IMR-90 (cell line): Measurements from ENCODE around the gene AGO1. TPM values are rescaled to one million over a fixed set of nuclear protein-coding genes. Genes with fewer than 3 reads are reported as not detected.

Experiments used
- ATAC-seq: fragments of 200-7000 bp; cut with Tn5 transposase; 2 replicates; pipeline ENCODE4 v1.9.1; 2020; ENCODE audit warnings: low read depth, mild to moderate bottlenecking, moderate library complexity
- BruUV-seq: library from RNA; stranded (reverse); fragments of 400-500 nt; replicated peaks from 2 replicates; lab custom pipeline; 2021; lab: Mats Ljungman, UMichigan
- CTCF ChIA-PET: fragments of 300-600 bp; formaldehyde crosslinking; extraction: SDS; loops from one replicate; lab custom pipeline; 2021; ENCODE audit warnings: antibody characterized with exemption; lab: Yijun Ruan, JAX
- POLR2A ChIA-PET: fragments of 300-600 bp; sonication (Branson Sonifier 250); formaldehyde crosslinking; loops from one replicate; lab custom pipeline; 2022; ENCODE audit warnings: antibody characterized with exemption; ENCODE audit not compliant: unreplicated experiment; lab: Charles Lee
- DNase-seq: peaks from one replicate; pipeline ENCODE4 v3.0.0; 2013
- H2AFZ ChIP-seq: replicated peaks from 2 replicates; pipeline ENCODE3; 2013; ENCODE audit warnings: low read length, mild to moderate bottlenecking; ENCODE audit not compliant: poor library complexity
- H2AK5ac ChIP-seq: 2 replicates; pipeline ENCODE4 v1.6.1; 2013; ENCODE audit warnings: low read depth, low read length, inconsistent platforms
- H2AK9ac ChIP-seq: replicated peaks from 2 replicates; pipeline ENCODE3; 2013; ENCODE audit warnings: mild to moderate bottlenecking, low read depth, low read length, moderate library complexity; ENCODE audit not compliant: poor library complexity
- H2BK120ac ChIP-seq: 2 replicates; pipeline ENCODE4 v1.6.1; 2013; ENCODE audit warnings: low read depth, low read length, inconsistent platforms
- H2BK15ac ChIP-seq: 3 replicates; pipeline ENCODE4 v1.6.1; 2013; ENCODE audit warnings: low read depth, low read length, inconsistent platforms
- H2BK20ac ChIP-seq: 2 replicates; pipeline ENCODE4 v1.6.1; 2013; ENCODE audit warnings: low read depth, mild to moderate bottlenecking, inconsistent platforms, low read length, moderate library complexity
- H2BK5ac ChIP-seq: 2 replicates; pipeline ENCODE4 v1.6.1; 2013; ENCODE audit warnings: mild to moderate bottlenecking, low read depth, low read length, inconsistent platforms; ENCODE audit not compliant: poor library complexity, severe bottlenecking
- H3K14ac ChIP-seq: replicated peaks from 2 replicates; pipeline ENCODE4 v1.6.1; 2013; ENCODE audit warnings: low read depth, low read length, inconsistent platforms
- H3K18ac ChIP-seq: 2 replicates; pipeline ENCODE4 v1.6.1; 2013; ENCODE audit warnings: low read depth, low read length, control low read depth
- H3K23ac ChIP-seq: 2 replicates; pipeline ENCODE4 v1.6.1; 2013; ENCODE audit warnings: low read depth, low read length, inconsistent platforms
- H3K27ac ChIP-seq: 2 replicates; pipeline ENCODE4 v1.5.1; 2013; ENCODE audit warnings: mild to moderate bottlenecking, control low read depth, low read length; ENCODE audit not compliant: insufficient read depth
- H3K27me3 ChIP-seq: 2 replicates; pipeline ENCODE4 v1.6.1; 2013; ENCODE audit warnings: low read length; ENCODE audit not compliant: control insufficient read depth, insufficient read depth
- H3K36me3 ChIP-seq: 2 replicates; pipeline ENCODE4 v1.6.1; 2013; ENCODE audit warnings: low read length, mixed read lengths; ENCODE audit not compliant: control insufficient read depth, insufficient read depth
- H3K4ac ChIP-seq: 2 replicates; pipeline ENCODE4 v1.6.1; 2013; ENCODE audit warnings: low read depth, low read length, inconsistent platforms
- H3K4me1 ChIP-seq: 2 replicates; pipeline ENCODE4 v1.6.1; 2013; ENCODE audit warnings: low read length, mixed read lengths; ENCODE audit not compliant: control insufficient read depth, insufficient read depth
- H3K4me2 ChIP-seq: 2 replicates; pipeline ENCODE4 v1.6.1; 2013; ENCODE audit warnings: low read depth, mild to moderate bottlenecking, control low read depth, low read length, moderate library complexity
- H3K4me3 ChIP-seq: 2 replicates; pipeline ENCODE4 v1.5.1; 2013; ENCODE audit warnings: low read depth, mild to moderate bottlenecking, control low read depth, low read length, moderate library complexity; ENCODE audit not compliant: insufficient read depth
- H3K56ac ChIP-seq: 2 replicates; pipeline ENCODE4 v1.6.1; 2013; ENCODE audit warnings: low read length, inconsistent platforms; ENCODE audit not compliant: insufficient read depth; ENCODE audit errors: extremely low read depth
- H3K79me1 ChIP-seq, 2 experiments: 2 replicates each; pipeline ENCODE4 v1.6.1; 2013; ENCODE audit warnings: low read length in 2 of 2, inconsistent platforms in 1 of 2, low read depth in 1 of 2
- H3K9ac ChIP-seq: 2 replicates; pipeline ENCODE4 v1.6.1; 2013; ENCODE audit warnings: low read depth, low read length, control low read depth
- H3K9me1 ChIP-seq: 2 replicates; pipeline ENCODE4 v1.6.1; 2013; ENCODE audit warnings: low read length, inconsistent platforms; ENCODE audit not compliant: insufficient read depth
- H3K9me3 ChIP-seq: 2 replicates; pipeline ENCODE4 v1.6.1; 2013; ENCODE audit warnings: low read length; ENCODE audit not compliant: control insufficient read depth, insufficient read depth
- H4K20me1 ChIP-seq: 2 replicates; pipeline ENCODE4 v1.6.1; 2013; ENCODE audit warnings: low read length, inconsistent platforms; ENCODE audit not compliant: insufficient read depth
- H4K5ac ChIP-seq: 2 replicates; pipeline ENCODE4 v1.6.1; 2013; ENCODE audit warnings: mild to moderate bottlenecking, low read depth, low read length, control low read depth
- H4K8ac ChIP-seq, 2 experiments: 2 replicates each; pipeline ENCODE4 v1.6.1; 2013; ENCODE audit warnings: low read depth in 2 of 2, low read length in 2 of 2, control low read depth in 1 of 2, inconsistent platforms in 1 of 2
- H4K91ac ChIP-seq: 2 replicates; pipeline ENCODE4 v1.6.1; 2013; ENCODE audit warnings: low read depth, low read length, inconsistent platforms; ENCODE audit not compliant: insufficient read depth
- CEBPB ChIP-seq: IDR thresholded peaks from 2 replicates; pipeline ENCODE4 v1.6.1; 2012; ENCODE audit warnings: low read depth, low read length, improper control_type of control experiment
- ELK1 ChIP-seq: fragments of 150-350 bp; IDR thresholded peaks from 2 replicates; pipeline ENCODE4 v1.6.1; 2016; ENCODE audit warnings: low read depth, mild to moderate bottlenecking, low read length, moderate library complexity, borderline replicate concordance
- FOS ChIP-seq: fragments of 150-350 bp; IDR thresholded peaks from 2 replicates; pipeline ENCODE4 v1.6.1; 2016; ENCODE audit warnings: low read depth, low read length
- MAFK ChIP-seq: IDR thresholded peaks from 2 replicates; pipeline ENCODE4 v1.6.1; 2012; ENCODE audit warnings: low read depth, low read length, improper control_type of control experiment
- NFE2L2 ChIP-seq: fragments of 150-350 bp; IDR thresholded peaks from 2 replicates; pipeline ENCODE4 v1.6.1; 2016; ENCODE audit warnings: low read depth, mild to moderate bottlenecking, low read length
- RAD21 ChIP-seq: IDR thresholded peaks from 2 replicates; pipeline ENCODE4 v1.6.1; 2012; ENCODE audit warnings: low read length, improper control_type of control experiment
- RFX5 ChIP-seq: IDR thresholded peaks from 2 replicates; pipeline ENCODE4 v1.8.0; 2012; ENCODE audit warnings: low read depth, mild to moderate bottlenecking, low read length, moderate library complexity
- SMC3 ChIP-seq: fragments of 150-350 bp; IDR thresholded peaks from 2 replicates; pipeline ENCODE4 v1.6.1; 2016; ENCODE audit warnings: low read depth, mild to moderate bottlenecking, antibody characterized with exemption, low read length, moderate library complexity
- WGBS, 2 experiments: methylation state at CpG; one replicate each; pipeline versions ENCODE4 v1.1.5 to v1.1.7; 2013; ENCODE audit warnings: missing lambda C conversion rate in 2 of 2; ENCODE audit not compliant: insufficient read length in 1 of 2; ENCODE audit errors: extremely low coverage in 2 of 2; 5-methylcytosine and 5-hydroxymethylcytosine counted together
- dilution Hi-C: fragments of 300-500 bp; cut with HindIII; formaldehyde crosslinking; loops from one replicate; pipeline ENCODE4 v1.14.3; 2018; ENCODE audit warnings: low sequenced_read_pairs; ENCODE audit not compliant: unreplicated experiment
- in situ Hi-C: fragments of 300-500 bp; cut with MboI; formaldehyde crosslinking; loops from 3 replicates; pipeline ENCODE4 v1.14.3; 2019; ENCODE audit warnings: low sequenced_read_pairs, inconsistent platforms, mixed read lengths
- intact Hi-C: fragments of 100-400 bp; cut with micrococcal nuclease; formaldehyde crosslinking; loops from 2 replicates; pipeline ENCODE4 v1.10.0; 2022
- polyA plus RNA-seq, 3 experiments: library from polyadenylated mRNA; depleted of rRNA; stranded (reverse); fragments of >200 nt; gene quantifications; 2 replicates each; pipeline ENCODE4 v1.2.3, GENCODE V29; 2012; ENCODE audit warnings: low replicate concordance in 1 of 3
- total RNA-seq: library from RNA; depleted of rRNA; stranded (reverse); fragments of >200 nt; gene quantifications from 2 replicates; pipeline ENCODE4 v1.2.3, GENCODE V29; 2012
- TF ChIP-seq, protein P1 (sequence below): conservative IDR thresholded peaks from 2 replicates; pipeline ENCODE4 v1.5.1; 2012; ENCODE audit warnings: mild to moderate bottlenecking, low read depth, low read length, improper control_type of control experiment

The AGO1 gene
- total and polyA plus RNA-seq, 2 of the 4 experiments (the other 2 are of a cell fraction): 11.3 to 21.5 TPM

- ChIA-PET CTCF (no interaction called here), POLR2A (no interaction called here)
- Histone ChIP-seq H2BK20ac (no peak overlapping the region), H3K14ac (no peak overlapping the region), H3K36me3 (no peaks in the 10 kb centered on the region), H3K4ac (no peak overlapping the region), H3K9me3 (no peaks in the 10 kb centered on the region), H3K4me1 (peaks cover 5% of the 10 kb centered on the region), H3K56ac (no peak overlapping the region), H3K27me3 (no peaks in the 10 kb centered on the region), H3K9ac (no peak overlapping the region), H4K20me1 (peaks cover 16% of the 10 kb centered on the region), H2BK120ac (no peak overlapping the region), H3K27ac (no peak overlapping the region), H2AK5ac (no peak overlapping the region), H2BK15ac (no peak overlapping the region), H2AFZ (no peak overlapping the region), H2AK9ac (no peak overlapping the region), H3K23ac (no peak overlapping the region), H3K79me1 (peaks cover 11 to 47% of the 10 kb centered on the region in 2 experiments), H4K91ac (no peak overlapping the region), H4K8ac (no peak overlapping the region), H3K18ac (no peak overlapping the region), H3K4me3 (no peak overlapping the region), H2BK5ac (no peak overlapping the region), H3K4me2 (peak overlapping the region; percentile 35; the same call in 1 of the 2 replicates), H3K9me1 (peaks cover 5% of the 10 kb centered on the region; the same call in 1 of the 2 replicates), H4K5ac (no peak overlapping the region)
- no peak for TF ChIP-seq NFE2L2
- TF ChIP-seq, protein P1, sequence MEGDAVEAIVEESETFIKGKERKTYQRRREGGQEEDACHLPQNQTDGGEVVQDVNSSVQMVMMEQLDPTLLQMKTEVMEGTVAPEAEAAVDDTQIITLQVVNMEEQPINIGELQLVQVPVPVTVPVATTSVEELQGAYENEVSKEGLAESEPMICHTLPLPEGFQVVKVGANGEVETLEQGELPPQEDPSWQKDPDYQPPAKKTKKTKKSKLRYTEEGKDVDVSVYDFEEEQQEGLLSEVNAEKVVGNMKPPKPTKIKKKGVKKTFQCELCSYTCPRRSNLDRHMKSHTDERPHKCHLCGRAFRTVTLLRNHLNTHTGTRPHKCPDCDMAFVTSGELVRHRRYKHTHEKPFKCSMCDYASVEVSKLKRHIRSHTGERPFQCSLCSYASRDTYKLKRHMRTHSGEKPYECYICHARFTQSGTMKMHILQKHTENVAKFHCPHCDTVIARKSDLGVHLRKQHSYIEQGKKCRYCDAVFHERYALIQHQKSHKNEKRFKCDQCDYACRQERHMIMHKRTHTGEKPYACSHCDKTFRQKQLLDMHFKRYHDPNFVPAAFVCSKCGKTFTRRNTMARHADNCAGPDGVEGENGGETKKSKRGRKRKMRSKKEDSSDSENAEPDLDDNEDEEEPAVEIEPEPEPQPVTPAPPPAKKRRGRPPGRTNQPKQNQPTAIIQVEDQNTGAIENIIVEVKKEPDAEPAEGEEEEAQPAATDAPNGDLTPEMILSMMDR: no peak
- TF ChIP-seq CEBPB: no peak
- no peak for TF ChIP-seq ELK1
- TF ChIP-seq FOS: no peak
- TF ChIP-seq MAFK: no peak
- no peak for TF ChIP-seq SMC3
- TF ChIP-seq RFX5: no peak
- TF ChIP-seq RAD21: no peak
- ATAC-seq (no peak), DNase-seq (peak; percentile 78)
- WGBS, 2 experiments: no CpG with 5 or more reads among the region's 2 CpGs
- in situ Hi-C loops: no loop called here
- no TSS peak for BruUV-seq
- dilution Hi-C loops: no loop called here
- intact Hi-C loops: loop anchor here (10.0 kb wide), 1 partner anchor 149 kb away; the partner anchor contains the start of genes ADPRS and TEKT2
Measured at GRCh38 chr1:35935442-35936388, 52.7 kb downstream of the AGO1 start.
